GM18870 (cell line): Measurements from ENCODE around the gene IQGAP1.
"Not testable (repeated sequence)": the region's sequence is repeated elsewhere in the genome, so short reads cannot be mapped to it uniquely, and the experiment has no call there.

Experiments used
- ATAC-seq: cut with Tn5 transposase; IDR thresholded peaks from one replicate; pipeline ENCODE4 v1.9.1; 2021; ENCODE audit warnings: moderate library complexity; ENCODE audit not compliant: unreplicated experiment

Gene IQGAP1

GRCh38 chr15:90407336-90407735 lies 19.3 kb downstream of the IQGAP1 start:
- no peak for ATAC-seq

GRCh38 chr15:90407871-90408317 lies 19.9 kb downstream of the IQGAP1 start:
- ATAC-seq, result no peak

- no peak for ATAC-seq
These were observed 20.6 kb downstream of the IQGAP1 start for GRCh38 chr15:90408657-90409056.

- ATAC-seq, result not testable (repeated sequence)
These were observed 21.5 kb downstream of the IQGAP1 start for GRCh38 chr15:90409587-90409986.

GRCh38 chr15:90410316-90410715 lies 22.3 kb downstream of the IQGAP1 start:
- ATAC-seq, result not testable (repeated sequence)

- no peak for ATAC-seq
These were observed 23.1 kb downstream of the IQGAP1 start for GRCh38 chr15:90411176-90411575.

- ATAC-seq, result peak; percentile 75
These were observed 24.5 kb downstream of the IQGAP1 start for GRCh38 chr15:90412356-90413194.

- ATAC-seq, result no peak
These were observed 25.7 kb downstream of the IQGAP1 start for GRCh38 chr15:90413411-90414379.

GRCh38 chr15:90414408-90415028 lies 26.5 kb downstream of the IQGAP1 start:
- no peak for ATAC-seq

GRCh38 chr15:90416052-90416451 lies 28.0 kb downstream of the IQGAP1 start:
- ATAC-seq, result not testable (repeated sequence)

GRCh38 chr15:90418627-90419026 lies 30.6 kb downstream of the IQGAP1 start:
- ATAC-seq, result no peak

GRCh38 chr15:90419206-90419605 lies 31.2 kb downstream of the IQGAP1 start:
- ATAC-seq, result no peak

- ATAC-seq, result no peak
These were observed 31.8 kb downstream of the IQGAP1 start for GRCh38 chr15:90419738-90420406.

GRCh38 chr15:90420451-90420850 lies 32.4 kb downstream of the IQGAP1 start:
- no peak for ATAC-seq

- no peak for ATAC-seq
These were observed 33.5 kb downstream of the IQGAP1 start for GRCh38 chr15:90421527-90421926.

GRCh38 chr15:90422043-90422442 lies 34.0 kb downstream of the IQGAP1 start:
- no peak for ATAC-seq

GRCh38 chr15:90422936-90423335 lies 34.9 kb downstream of the IQGAP1 start:
- ATAC-seq, result no peak

- ATAC-seq, result no peak
These were observed 35.8 kb downstream of the IQGAP1 start for GRCh38 chr15:90423801-90424319.

- no peak for ATAC-seq
These were observed 37.8 kb downstream of the IQGAP1 start for GRCh38 chr15:90425726-90426346.

- ATAC-seq, result no peak
These were observed 39.1 kb downstream of the IQGAP1 start for GRCh38 chr15:90427185-90427584.
